ENCODE data around the gene ZNF143. TPM values are rescaled to one million over a fixed set of nuclear protein-coding genes. Genes with fewer than 3 reads are reported as not detected.
A peak's percentile ranks its signal among the peaks of the same experiment; 100 is the strongest.

Gene ZNF143
- total RNA-seq, 2 donors from 2014 or later, result 34.6 to 44.4 TPM

- Histone ChIP-seq H3K4me3 (ENCODE audit: low read length) (no peak overlapping the region), H3K27me3 (ENCODE audit: control insufficient read depth, insufficient read depth, low read length, poor library complexity, severe bottlenecking) (no peaks in the 10 kb centered on the region), H3K4me1 (ENCODE audit: control insufficient read depth, insufficient read depth, low read length) (no peaks in the 10 kb centered on the region), H3K9me3 (ENCODE audit: control insufficient read depth, low read length) (no peaks in the 10 kb centered on the region), H3K9ac (ENCODE audit: extremely low read depth, low read length, poor library complexity, severe bottlenecking) (no peak overlapping the region), H3K27ac (ENCODE audit: low read depth, low read length) (no peak overlapping the region), H3K36me3 (ENCODE audit: control insufficient read depth, insufficient read depth, low read length) (peaks cover 5% of the 10 kb centered on the region)
- DNase-seq, result no peak
- H3K36me3 Mint-ChIP-seq (ENCODE audit: low read depth), result peaks cover 3% of the 10 kb centered on the region
- H3K27me3 Mint-ChIP-seq (ENCODE audit: insufficient read depth), result no peaks in the 10 kb centered on the region
- peaks cover 27% of the 10 kb centered on the region for H3K4me1 Mint-ChIP-seq
- 94% methylated on average over 9 of the region's 9 CpGs for WGBS, 2 experiments (ENCODE audit: insufficient coverage in 1 of 2, insufficient read length in 1 of 2)
- TF ChIP-seq, protein P1, sequence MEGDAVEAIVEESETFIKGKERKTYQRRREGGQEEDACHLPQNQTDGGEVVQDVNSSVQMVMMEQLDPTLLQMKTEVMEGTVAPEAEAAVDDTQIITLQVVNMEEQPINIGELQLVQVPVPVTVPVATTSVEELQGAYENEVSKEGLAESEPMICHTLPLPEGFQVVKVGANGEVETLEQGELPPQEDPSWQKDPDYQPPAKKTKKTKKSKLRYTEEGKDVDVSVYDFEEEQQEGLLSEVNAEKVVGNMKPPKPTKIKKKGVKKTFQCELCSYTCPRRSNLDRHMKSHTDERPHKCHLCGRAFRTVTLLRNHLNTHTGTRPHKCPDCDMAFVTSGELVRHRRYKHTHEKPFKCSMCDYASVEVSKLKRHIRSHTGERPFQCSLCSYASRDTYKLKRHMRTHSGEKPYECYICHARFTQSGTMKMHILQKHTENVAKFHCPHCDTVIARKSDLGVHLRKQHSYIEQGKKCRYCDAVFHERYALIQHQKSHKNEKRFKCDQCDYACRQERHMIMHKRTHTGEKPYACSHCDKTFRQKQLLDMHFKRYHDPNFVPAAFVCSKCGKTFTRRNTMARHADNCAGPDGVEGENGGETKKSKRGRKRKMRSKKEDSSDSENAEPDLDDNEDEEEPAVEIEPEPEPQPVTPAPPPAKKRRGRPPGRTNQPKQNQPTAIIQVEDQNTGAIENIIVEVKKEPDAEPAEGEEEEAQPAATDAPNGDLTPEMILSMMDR (conservative IDR thresholded peaks at IDR 0.05), result no peak
- H3K27ac Mint-ChIP-seq, result peak overlapping the region; percentile 32
- H3K4me3 Mint-ChIP-seq, result no peak overlapping the region
- H3K9me3 Mint-ChIP-seq, result no peaks in the 10 kb centered on the region
Observed at GRCh38 chr11:9533058-9533457, 72.2 kb downstream of the ZNF143 start.

GRCh38 chr11:9533736-9534473 lies 73.1 kb downstream of the ZNF143 start:
- Histone ChIP-seq H3K9me3 (ENCODE audit: control insufficient read depth, low read length) (no peaks in the 10 kb centered on the region), H3K36me3 (ENCODE audit: control insufficient read depth, insufficient read depth, low read length) (peaks cover 3% of the 10 kb centered on the region), H3K4me1 (ENCODE audit: control insufficient read depth, insufficient read depth, low read length) (no peaks in the 10 kb centered on the region), H3K4me3 (ENCODE audit: low read length) (no peak overlapping the region), H3K27ac (ENCODE audit: low read depth, low read length) (no peak overlapping the region), H3K27me3 (ENCODE audit: control insufficient read depth, insufficient read depth, low read length, poor library complexity, severe bottlenecking) (no peaks in the 10 kb centered on the region), H3K9ac (ENCODE audit: extremely low read depth, low read length, poor library complexity, severe bottlenecking) (no peak overlapping the region)
- TF ChIP-seq, protein P1 (conservative IDR thresholded peaks at IDR 0.05), result no peak
- no peaks in the 10 kb centered on the region for H3K9me3 Mint-ChIP-seq
- no peak for DNase-seq
- H3K27me3 Mint-ChIP-seq (ENCODE audit: insufficient read depth), result no peaks in the 10 kb centered on the region
- no peaks in the 10 kb centered on the region for H3K36me3 Mint-ChIP-seq (ENCODE audit: low read depth)
- peak overlapping the region; percentile 29 for H3K27ac Mint-ChIP-seq
- no peak overlapping the region for H3K4me3 Mint-ChIP-seq
- WGBS, 2 experiments (ENCODE audit: insufficient coverage in 1 of 2, insufficient read length in 1 of 2), result 69 to 75% methylated on average over 5 of the region's 5 CpGs
- H3K4me1 Mint-ChIP-seq, result peaks cover 27% of the 10 kb centered on the region

GRCh38 chr11:9535189-9535781 lies 74.5 kb downstream of the ZNF143 start:
- no peaks in the 10 kb centered on the region for H3K9me3 Mint-ChIP-seq
- H3K4me1 Mint-ChIP-seq, result peaks cover 19% of the 10 kb centered on the region
- Histone ChIP-seq H3K27me3 (ENCODE audit: control insufficient read depth, insufficient read depth, low read length, poor library complexity, severe bottlenecking) (no peaks in the 10 kb centered on the region), H3K9me3 (ENCODE audit: control insufficient read depth, low read length) (no peaks in the 10 kb centered on the region), H3K27ac (ENCODE audit: low read depth, low read length) (no peak overlapping the region), H3K4me1 (ENCODE audit: control insufficient read depth, insufficient read depth, low read length) (no peaks in the 10 kb centered on the region), H3K4me3 (ENCODE audit: low read length) (no peak overlapping the region), H3K9ac (ENCODE audit: extremely low read depth, low read length, poor library complexity, severe bottlenecking) (no peak overlapping the region), H3K36me3 (ENCODE audit: control insufficient read depth, insufficient read depth, low read length) (no peaks in the 10 kb centered on the region)
- no peak overlapping the region for H3K4me3 Mint-ChIP-seq
- WGBS, 2 experiments (ENCODE audit: insufficient coverage in 1 of 2, insufficient read length in 1 of 2), result 79 to 89% methylated on average over 3 to 6 of the region's 6 CpGs
- DNase-seq, result peak; percentile 96
- TF ChIP-seq, protein P1 (conservative IDR thresholded peaks at IDR 0.05), result peak; percentile 98
- no peaks in the 10 kb centered on the region for H3K36me3 Mint-ChIP-seq (ENCODE audit: low read depth)
- H3K27ac Mint-ChIP-seq, result no peak overlapping the region
- no peaks in the 10 kb centered on the region for H3K27me3 Mint-ChIP-seq (ENCODE audit: insufficient read depth)
